Measurements from ENCODE around the gene TASL. TPM values are rescaled to one million over a fixed set of nuclear protein-coding genes. Genes with fewer than 3 reads are reported as not detected.

Gene TASL
- total RNA-seq, 1 donor from 2014 or later: 0.49 TPM

GRCh38 chrX:30620125-30620524, 42.6 kb upstream of the TASL start:
- intact Hi-C loops (cut with DNase I): no loop called here
- no peak for TF ChIP-seq POLR2A (IDR thresholded peaks at IDR 0.05)
- no peak for TF ChIP-seq CTCF (IDR thresholded peaks at IDR 0.05)
- no peak for TF ChIP-seq POLR2AphosphoS5 (IDR thresholded peaks at IDR 0.05; ENCODE audit: insufficient read depth in 1 of 2, low read depth in 1 of 2)
- peak overlapping the region; percentile 42 for H3K27ac ChIP-seq

DNA sequence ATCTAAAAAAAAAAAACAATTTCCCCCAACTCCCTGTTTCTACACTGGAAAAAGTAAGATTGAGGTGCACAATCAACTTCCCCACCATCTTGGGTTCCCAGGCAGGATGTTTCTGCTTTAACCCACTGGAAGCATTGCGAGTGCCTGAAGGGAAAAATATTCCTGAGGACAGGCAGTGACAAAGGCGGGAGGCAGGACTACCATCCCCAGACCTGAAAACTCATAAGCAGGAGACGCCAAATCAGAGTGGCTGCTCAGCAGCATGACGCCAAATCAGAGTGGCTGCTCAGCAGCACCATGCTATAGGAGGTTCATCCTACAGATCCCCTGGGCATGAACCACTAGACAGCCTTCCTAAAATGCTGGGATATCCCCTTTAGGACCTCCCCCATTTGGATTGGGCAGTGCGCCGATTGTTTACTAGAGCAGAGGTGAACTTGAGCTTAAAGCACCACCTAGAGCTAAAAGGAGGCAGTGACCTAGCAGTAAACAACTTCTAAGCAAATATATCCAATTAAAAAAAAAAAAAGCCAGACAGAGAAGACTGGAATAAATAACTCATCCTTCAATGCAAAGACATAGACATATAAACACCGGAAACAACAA, 40.7 kb upstream of the TASL start:
- Histone ChIP-seq H3K9me3 (peaks cover 4% of the 10 kb centered on the region), H3K4me1 (no peaks in the 10 kb centered on the region), H3K36me3 (no peaks in the 10 kb centered on the region), H3K27me3 (no peaks in the 10 kb centered on the region), H3K27ac (no peak overlapping the region), H3K4me3 (no peak overlapping the region)
- no peak for DNase-seq (ENCODE audit: extremely low spot score in 2 of 2)
- intact Hi-C loops (cut with DNase I): no loop called here
- no peak for TF ChIP-seq POLR2AphosphoS5 (IDR thresholded peaks at IDR 0.05; ENCODE audit: insufficient read depth in 1 of 2, low read depth in 1 of 2)
- TF ChIP-seq POLR2A (IDR thresholded peaks at IDR 0.05): no peak
- TF ChIP-seq CTCF (IDR thresholded peaks at IDR 0.05): no peak

More at GRCh38 chrX:30620125-30620524, 42.6 kb upstream of the TASL start:
- Histone ChIP-seq H3K27me3 (no peaks in the 10 kb centered on the region), H3K4me3 (no peak overlapping the region), H3K9me3 (peaks cover 4% of the 10 kb centered on the region), H3K36me3 (no peaks in the 10 kb centered on the region), H3K4me1 (no peaks in the 10 kb centered on the region)
- no peak for DNase-seq (ENCODE audit: extremely low spot score in 2 of 2)

DNA sequence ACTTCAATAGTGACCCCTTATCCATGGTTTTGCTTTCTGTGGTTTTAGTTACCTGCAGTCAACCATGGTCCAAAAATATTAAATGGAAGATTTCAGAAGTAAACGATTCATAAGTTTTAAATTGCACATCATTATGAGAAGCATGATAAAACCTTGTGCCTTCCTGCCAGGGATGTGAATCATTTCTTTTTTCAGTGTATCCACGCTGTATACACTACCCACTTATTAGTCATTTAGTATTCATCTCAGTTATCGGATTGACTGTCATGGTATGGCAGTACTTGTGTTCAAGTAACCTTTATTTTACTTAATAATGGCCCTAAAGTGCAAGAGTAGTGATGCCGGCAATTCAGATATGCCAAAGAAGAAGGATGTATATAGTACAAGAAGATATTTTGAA, 37.7 kb upstream of the TASL start:
- intact Hi-C loops (cut with DNase I): no loop called here
- Histone ChIP-seq H3K27ac (no peak overlapping the region), H3K4me1 (no peaks in the 10 kb centered on the region), H3K4me3 (no peak overlapping the region), H3K27me3 (no peaks in the 10 kb centered on the region), H3K36me3 (no peaks in the 10 kb centered on the region), H3K9me3 (no peaks in the 10 kb centered on the region)
- TF ChIP-seq POLR2AphosphoS5 (IDR thresholded peaks at IDR 0.05; ENCODE audit: insufficient read depth in 1 of 2, low read depth in 1 of 2) (no peak), CTCF (IDR thresholded peaks at IDR 0.05) (no peak), POLR2A (IDR thresholded peaks at IDR 0.05) (no peak)
- no peak for DNase-seq (ENCODE audit: extremely low spot score in 2 of 2)

GRCh38 chrX:30613721-30614120, 36.2 kb upstream of the TASL start:
- intact Hi-C loops (cut with DNase I): no loop called here
- DNase-seq (ENCODE audit: extremely low spot score in 2 of 2): no peak
- H3K4me1 ChIP-seq: no peaks in the 10 kb centered on the region
- H3K36me3 ChIP-seq: no peaks in the 10 kb centered on the region
- H3K27me3 ChIP-seq: no peaks in the 10 kb centered on the region
- H3K9me3 ChIP-seq: no peaks in the 10 kb centered on the region
- TF ChIP-seq POLR2A (IDR thresholded peaks at IDR 0.05) (no peak), POLR2AphosphoS5 (IDR thresholded peaks at IDR 0.05; ENCODE audit: insufficient read depth in 1 of 2, low read depth in 1 of 2) (no peak), CTCF (IDR thresholded peaks at IDR 0.05) (no peak)
- no peak overlapping the region for H3K27ac ChIP-seq
- H3K4me3 ChIP-seq: no peak overlapping the region

- H3K4me3 ChIP-seq: no peak overlapping the region
- H3K27me3 ChIP-seq: no peaks in the 10 kb centered on the region
- H3K9me3 ChIP-seq: no peaks in the 10 kb centered on the region
- no peak overlapping the region for H3K27ac ChIP-seq
- H3K36me3 ChIP-seq: no peaks in the 10 kb centered on the region
- no peaks in the 10 kb centered on the region for H3K4me1 ChIP-seq
- intact Hi-C loops (cut with DNase I): no loop called here
- no peak for TF ChIP-seq POLR2A (IDR thresholded peaks at IDR 0.05)
- TF ChIP-seq CTCF (IDR thresholded peaks at IDR 0.05): no peak
- TF ChIP-seq POLR2AphosphoS5 (IDR thresholded peaks at IDR 0.05; ENCODE audit: insufficient read depth in 1 of 2, low read depth in 1 of 2): no peak
- no peak for DNase-seq (ENCODE audit: extremely low spot score in 2 of 2)
These were observed 34.7 kb upstream of the TASL start for GRCh38 chrX:30612250-30612655.
